ENCODE data around the gene ENOPH1.

- TF ChIP-seq POLR2A (IDR thresholded peaks at IDR 0.05) (no peak), CTCF (IDR thresholded peaks at IDR 0.05) (no peak)
These were observed 51.1 kb downstream of the ENOPH1 start for GRCh38 chr4:82481506-82481840.
